Neural progenitor cell (in vitro differentiated cells): Measurements from ENCODE around the gene PITPNM1.

Source experiments
- EZH2phosphoT487 ChIP-seq: fragments of 200-600 bp; sonication (generic); IDR thresholded peaks from 2 replicates; pipeline ENCODE4 v1.6.1; 2017; ENCODE audit warnings: antibody characterized with exemption
- TF ChIP-seq, protein P1 (sequence below): fragments of 200-600 bp; sonication (generic); IDR thresholded peaks from 2 replicates; pipeline ENCODE4 v1.5.1; 2017; ENCODE audit warnings: antibody characterized with exemption, mild to moderate bottlenecking

DNA sequence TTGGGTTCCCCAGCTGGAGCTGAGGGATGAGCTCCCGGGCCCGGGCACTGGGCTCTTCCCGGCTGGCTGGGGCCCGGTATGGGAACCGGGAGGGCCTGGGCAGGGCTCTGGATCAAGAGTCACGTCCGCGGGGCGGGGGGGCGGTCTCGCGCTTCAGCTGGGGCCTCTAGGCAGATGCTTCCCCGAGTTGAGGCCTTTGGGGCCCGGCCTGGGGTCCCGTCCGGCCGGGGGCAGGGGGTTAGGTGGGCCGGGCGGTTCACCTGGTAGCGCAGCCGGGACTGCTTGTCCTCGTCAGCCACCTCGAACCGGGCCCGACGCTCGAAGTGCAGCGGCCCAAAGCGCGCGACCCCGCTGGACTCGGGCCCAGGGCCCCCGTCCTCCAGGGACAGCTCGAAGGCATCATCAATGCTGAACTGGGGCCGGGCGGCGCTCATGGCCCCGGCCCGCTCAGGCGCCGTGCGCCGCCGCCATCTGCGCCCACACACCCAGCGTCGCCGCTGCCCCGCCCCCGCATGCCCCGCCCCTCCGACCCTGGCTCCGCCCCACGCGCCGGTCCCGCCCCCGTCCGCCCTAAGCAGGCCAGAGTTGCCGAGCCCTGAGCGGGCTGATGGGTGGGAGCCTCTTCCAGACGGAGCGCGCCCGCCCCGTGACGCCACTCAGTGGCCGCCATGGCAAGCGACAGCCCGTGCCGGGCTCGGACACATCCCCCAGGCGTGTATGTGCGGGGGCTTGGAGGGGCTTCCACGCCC lies 36.2 kb downstream of the PITPNM1 start, which contains the start of gene TMEM134:
- no peak for TF ChIP-seq EZH2phosphoT487
- TF ChIP-seq, protein P1, sequence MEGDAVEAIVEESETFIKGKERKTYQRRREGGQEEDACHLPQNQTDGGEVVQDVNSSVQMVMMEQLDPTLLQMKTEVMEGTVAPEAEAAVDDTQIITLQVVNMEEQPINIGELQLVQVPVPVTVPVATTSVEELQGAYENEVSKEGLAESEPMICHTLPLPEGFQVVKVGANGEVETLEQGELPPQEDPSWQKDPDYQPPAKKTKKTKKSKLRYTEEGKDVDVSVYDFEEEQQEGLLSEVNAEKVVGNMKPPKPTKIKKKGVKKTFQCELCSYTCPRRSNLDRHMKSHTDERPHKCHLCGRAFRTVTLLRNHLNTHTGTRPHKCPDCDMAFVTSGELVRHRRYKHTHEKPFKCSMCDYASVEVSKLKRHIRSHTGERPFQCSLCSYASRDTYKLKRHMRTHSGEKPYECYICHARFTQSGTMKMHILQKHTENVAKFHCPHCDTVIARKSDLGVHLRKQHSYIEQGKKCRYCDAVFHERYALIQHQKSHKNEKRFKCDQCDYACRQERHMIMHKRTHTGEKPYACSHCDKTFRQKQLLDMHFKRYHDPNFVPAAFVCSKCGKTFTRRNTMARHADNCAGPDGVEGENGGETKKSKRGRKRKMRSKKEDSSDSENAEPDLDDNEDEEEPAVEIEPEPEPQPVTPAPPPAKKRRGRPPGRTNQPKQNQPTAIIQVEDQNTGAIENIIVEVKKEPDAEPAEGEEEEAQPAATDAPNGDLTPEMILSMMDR = peak; percentile 59
